HepG2 (cell line): Measurements from ENCODE around the gene RPL41. TPM values are rescaled to one million over a fixed set of nuclear protein-coding genes. Genes with fewer than 3 reads are reported as not detected.

Source experiments
- CREB1 ChIP-seq, 2 experiments: fragments of 450-650 bp in 1 of 2; IDR thresholded peaks; 2 replicates each; pipeline ENCODE4 v1.6.1; 2016 to 2017; ENCODE audit warnings: control low read depth in 1 of 2, mild to moderate bottlenecking in 1 of 2, missing compliant biosample characterization in 1 of 2, missing genetic modification characterization in 1 of 2
- DNMT3B ChIP-seq: conservative IDR thresholded peaks from 2 replicates; pipeline ENCODE4 v1.6.1; 2016; ENCODE audit warnings: missing biosample characterization, control low read depth
- ESRRA ChIP-seq: sonication (generic); formaldehyde crosslinking; IDR thresholded peaks from 2 replicates; pipeline ENCODE4 v1.5.1; 2020; ENCODE audit warnings: mild to moderate bottlenecking, low read depth, missing genetic modification reagents
- FOXP1 ChIP-seq, 2 experiments: fragments of 450-650 bp in 1 of 2; IDR thresholded peaks; 2 replicates each; pipeline ENCODE4 v1.6.1; 2017 to 2018; ENCODE audit warnings: antibody characterized with exemption in 1 of 2
- HDAC2 ChIP-seq: sonication (generic); formaldehyde crosslinking; IDR thresholded peaks from 2 replicates; pipeline ENCODE4 v1.4.0; 2020; ENCODE audit warnings: missing genetic modification reagents
- IKZF4 ChIP-seq: sonication (generic); formaldehyde crosslinking; IDR thresholded peaks from 2 replicates; pipeline ENCODE4 v1.5.1; 2020; ENCODE audit warnings: borderline replicate concordance, mild to moderate bottlenecking, low read depth, missing genetic modification reagents; ENCODE audit errors: not compliant biosample characterization
- MED1 ChIP-seq: sonication (generic); formaldehyde crosslinking; IDR thresholded peaks from 2 replicates; pipeline ENCODE4 v1.4.0; 2020; ENCODE audit warnings: missing genetic modification reagents
- MYNN ChIP-seq: sonication (generic); formaldehyde crosslinking; IDR thresholded peaks from 2 replicates; pipeline ENCODE4 v1.4.0; 2020; ENCODE audit warnings: mild to moderate bottlenecking, low read depth, missing genetic modification reagents
- NFIC ChIP-seq: IDR thresholded peaks from 2 replicates; pipeline ENCODE4 v1.6.1; 2012; ENCODE audit warnings: mild to moderate bottlenecking, low read length, inconsistent platforms
- SNAI1 ChIP-seq: sonication (generic); formaldehyde crosslinking; IDR thresholded peaks from 2 replicates; pipeline ENCODE4 v1.5.0; 2020; ENCODE audit warnings: mild to moderate bottlenecking, missing genetic modification reagents, borderline replicate concordance
- STAT5B ChIP-seq: sonication (generic); formaldehyde crosslinking; IDR thresholded peaks from 2 replicates; pipeline ENCODE4 v1.4.0; 2020; ENCODE audit warnings: missing genetic modification reagents
- SYNCRIP ChIP-seq: fragments of 200-400 bp; formaldehyde crosslinking; IDR thresholded peaks from 2 replicates; pipeline ENCODE4 v1.6.1; 2018; ENCODE audit warnings: mild to moderate bottlenecking, low read depth, low read length; ENCODE audit not compliant: insufficient read depth
- TAF1 ChIP-seq: sonication (generic); formaldehyde crosslinking; IDR thresholded peaks from 2 replicates; pipeline ENCODE4 v1.4.0; 2020; ENCODE audit warnings: missing genetic modification reagents
- TEAD3 ChIP-seq: optimal IDR thresholded peaks from 2 replicates; pipeline ENCODE3; 2016; ENCODE audit warnings: borderline replicate concordance
- ZNF10 ChIP-seq: sonication (generic); formaldehyde crosslinking; IDR thresholded peaks from 2 replicates; pipeline ENCODE4 v1.4.0; 2020; ENCODE audit warnings: mild to moderate bottlenecking, low read depth, missing genetic modification reagents, borderline replicate concordance
- ZNF232 ChIP-seq: sonication (generic); formaldehyde crosslinking; IDR thresholded peaks from 2 replicates; pipeline ENCODE4 v1.4.0; 2020; ENCODE audit warnings: missing genetic modification reagents, borderline replicate concordance
- ZNF3 ChIP-seq: IDR thresholded peaks from 2 replicates; pipeline ENCODE4 v1.7.0; 2017; ENCODE audit warnings: inconsistent platforms
- ZNF335 ChIP-seq: sonication (generic); formaldehyde crosslinking; IDR thresholded peaks from 2 replicates; pipeline ENCODE4 v1.4.0; 2020; ENCODE audit warnings: missing genetic modification reagents
- ZNF468 ChIP-seq: sonication (generic); formaldehyde crosslinking; IDR thresholded peaks from 2 replicates; pipeline ENCODE4 v1.8.0; 2022; ENCODE audit warnings: mild to moderate bottlenecking, moderate library complexity, missing genetic modification reagents
- ZNF891 ChIP-seq: sonication (generic); formaldehyde crosslinking; IDR thresholded peaks from 2 replicates; pipeline ENCODE4 v1.5.0; 2020; ENCODE audit warnings: mild to moderate bottlenecking, missing genetic modification reagents
- ZSCAN25 ChIP-seq: sonication (generic); formaldehyde crosslinking; IDR thresholded peaks from 2 replicates; pipeline ENCODE4 v1.8.0; 2022; ENCODE audit warnings: mild to moderate bottlenecking, missing genetic modification reagents
- polyA plus RNA-seq, 8 experiments: library from polyadenylated mRNA; depleted of rRNA in 3 of 8; stranded (reverse) in 7 of 8; unstranded in 1 of 8; fragments of >200 nt; fragmentation: Illumina TruSeq in 4 of 8; extraction: Trizol in 4 of 8; gene quantifications; 2 replicates each; pipeline versions ENCODE4 v1.2.1 to v1.2.3, GENCODE V29; 2011 to 2016; ENCODE audit warnings: low read depth in 4 of 8, missing spikeins in 1 of 8, mixed read lengths in 1 of 8; ENCODE audit not compliant: insufficient read depth in 1 of 8
- total RNA-seq, 5 experiments: library from RNA; depleted of rRNA; stranded (reverse); fragments of >200 nt; fragmentation: Illumina TruSeq; extraction: Trizol; gene quantifications; 2 replicates each; pipeline ENCODE4 v1.2.3, GENCODE V29; 2016; ENCODE audit warnings: low read depth in 1 of 5
- TF ChIP-seq, protein P1 (sequence below): sonication (generic); formaldehyde crosslinking; IDR thresholded peaks from 2 replicates; pipeline ENCODE4 v1.5.1; 2020; ENCODE audit warnings: mild to moderate bottlenecking, missing genetic modification reagents
- TF ChIP-seq, protein P2 (sequence below): sonication (generic); formaldehyde crosslinking; IDR thresholded peaks from 2 replicates; pipeline ENCODE4 v1.4.0; 2020; ENCODE audit warnings: missing genetic modification reagents
- TF ChIP-seq, protein P3 (sequence below): sonication (generic); formaldehyde crosslinking; IDR thresholded peaks from 2 replicates; pipeline ENCODE4 v1.4.0; 2020; ENCODE audit warnings: missing genetic modification reagents

Gene RPL41
- total and polyA plus RNA-seq, 2 of the 13 experiments (the other 11 are each of a cell fraction or from before 2014, with no cell fraction given) = 4,012 to 7,670 TPM

DNA sequence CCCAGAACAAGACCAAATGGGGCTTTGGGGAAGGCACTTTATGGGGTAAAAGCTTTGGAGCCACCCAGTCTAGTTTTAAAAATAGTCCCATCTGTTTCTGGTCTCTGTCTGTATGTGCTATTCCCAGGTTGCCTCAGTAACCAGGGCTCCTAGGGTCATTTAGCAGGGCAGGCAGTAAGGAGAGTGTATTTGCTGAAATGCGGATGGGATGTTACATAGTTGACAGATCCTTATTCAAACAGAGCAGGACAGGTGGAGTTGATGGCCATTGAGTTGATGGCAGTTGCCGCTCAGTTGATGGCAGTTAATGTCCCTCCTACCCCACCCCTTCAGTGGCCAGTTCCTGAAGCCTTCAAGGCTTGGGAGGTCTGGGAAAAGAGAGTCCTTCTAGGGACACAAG is 6.2 kb downstream of the RPL41 start (continued):
- TF ChIP-seq, protein P1, sequence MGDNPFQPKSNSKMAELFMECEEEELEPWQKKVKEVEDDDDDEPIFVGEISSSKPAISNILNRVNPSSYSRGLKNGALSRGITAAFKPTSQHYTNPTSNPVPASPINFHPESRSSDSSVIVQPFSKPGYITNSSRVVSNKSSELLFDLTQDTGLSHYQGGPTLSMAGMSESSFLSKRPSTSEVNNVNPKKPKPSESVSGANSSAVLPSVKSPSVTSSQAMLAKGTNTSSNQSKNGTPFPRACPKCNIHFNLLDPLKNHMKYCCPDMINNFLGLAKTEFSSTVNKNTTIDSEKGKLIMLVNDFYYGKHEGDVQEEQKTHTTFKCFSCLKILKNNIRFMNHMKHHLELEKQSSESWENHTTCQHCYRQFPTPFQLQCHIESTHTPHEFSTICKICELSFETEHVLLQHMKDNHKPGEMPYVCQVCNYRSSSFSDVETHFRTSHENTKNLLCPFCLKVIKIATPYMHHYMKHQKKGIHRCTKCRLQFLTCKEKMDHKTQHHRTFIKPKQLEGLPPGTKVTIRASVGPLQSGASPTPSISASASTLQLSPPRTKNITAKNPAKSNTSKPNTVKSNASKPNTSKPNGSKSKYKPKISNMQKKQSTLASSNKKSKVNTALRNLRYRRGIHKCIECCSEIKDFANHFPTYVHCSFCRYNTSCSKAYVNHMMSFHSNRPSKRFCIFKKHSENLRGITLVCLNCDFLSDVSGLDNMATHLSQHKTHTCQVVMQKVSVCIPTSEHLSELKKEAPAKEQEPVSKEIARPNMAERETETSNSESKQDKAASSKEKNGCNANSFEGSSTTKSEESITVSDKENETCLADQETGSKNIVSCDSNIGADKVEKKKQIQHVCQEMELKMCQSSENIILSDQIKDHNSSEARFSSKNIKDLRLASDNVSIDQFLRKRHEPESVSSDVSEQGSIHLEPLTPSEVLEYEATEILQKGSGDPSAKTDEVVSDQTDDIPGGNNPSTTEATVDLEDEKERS (CRISPR knock-in tag) = no peak
- no peak for TF ChIP-seq ZNF232 (CRISPR knock-in tag)
- no peak for TF ChIP-seq MYNN (CRISPR knock-in tag)
- TF ChIP-seq ESRRA = no peak
- TF ChIP-seq TEAD3 (CRISPR knock-in tag) = peak; percentile 25
- TF ChIP-seq ZSCAN25 (CRISPR knock-in tag) = 0 out of 2 replicates have a peak, but pooled peaks have one; percentile 22
- TF ChIP-seq IKZF4 = no peak
- TF ChIP-seq, protein P2, sequence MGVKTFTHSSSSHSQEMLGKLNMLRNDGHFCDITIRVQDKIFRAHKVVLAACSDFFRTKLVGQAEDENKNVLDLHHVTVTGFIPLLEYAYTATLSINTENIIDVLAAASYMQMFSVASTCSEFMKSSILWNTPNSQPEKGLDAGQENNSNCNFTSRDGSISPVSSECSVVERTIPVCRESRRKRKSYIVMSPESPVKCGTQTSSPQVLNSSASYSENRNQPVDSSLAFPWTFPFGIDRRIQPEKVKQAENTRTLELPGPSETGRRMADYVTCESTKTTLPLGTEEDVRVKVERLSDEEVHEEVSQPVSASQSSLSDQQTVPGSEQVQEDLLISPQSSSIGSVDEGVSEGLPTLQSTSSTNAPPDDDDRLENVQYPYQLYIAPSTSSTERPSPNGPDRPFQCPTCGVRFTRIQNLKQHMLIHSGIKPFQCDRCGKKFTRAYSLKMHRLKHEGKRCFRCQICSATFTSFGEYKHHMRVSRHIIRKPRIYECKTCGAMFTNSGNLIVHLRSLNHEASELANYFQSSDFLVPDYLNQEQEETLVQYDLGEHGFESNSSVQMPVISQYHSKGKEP (CRISPR knock-in tag) = no peak
- no peak for TF ChIP-seq DNMT3B
- TF ChIP-seq SNAI1 (CRISPR knock-in tag) = no peak
- TF ChIP-seq HDAC2 (CRISPR knock-in tag) = 0 out of 2 replicates have a peak, but pooled peaks have one; percentile 19
- no peak for TF ChIP-seq CREB1 (IDR thresholded peaks at IDR 0.05)
- TF ChIP-seq CREB1 (CRISPR knock-in tag; IDR thresholded peaks at IDR 0.05) = no peak
- no peak for TF ChIP-seq TAF1 (CRISPR knock-in tag)
- no peak for TF ChIP-seq ZNF3 (CRISPR knock-in tag)
- TF ChIP-seq ZNF335 = no peak
- TF ChIP-seq SYNCRIP = no peak
- TF ChIP-seq ZNF891 = no peak
- no peak for TF ChIP-seq FOXP1 (IDR thresholded peaks at IDR 0.05)
- no peak for TF ChIP-seq FOXP1 (CRISPR knock-in tag; IDR thresholded peaks at IDR 0.05)
- TF ChIP-seq, protein P3, sequence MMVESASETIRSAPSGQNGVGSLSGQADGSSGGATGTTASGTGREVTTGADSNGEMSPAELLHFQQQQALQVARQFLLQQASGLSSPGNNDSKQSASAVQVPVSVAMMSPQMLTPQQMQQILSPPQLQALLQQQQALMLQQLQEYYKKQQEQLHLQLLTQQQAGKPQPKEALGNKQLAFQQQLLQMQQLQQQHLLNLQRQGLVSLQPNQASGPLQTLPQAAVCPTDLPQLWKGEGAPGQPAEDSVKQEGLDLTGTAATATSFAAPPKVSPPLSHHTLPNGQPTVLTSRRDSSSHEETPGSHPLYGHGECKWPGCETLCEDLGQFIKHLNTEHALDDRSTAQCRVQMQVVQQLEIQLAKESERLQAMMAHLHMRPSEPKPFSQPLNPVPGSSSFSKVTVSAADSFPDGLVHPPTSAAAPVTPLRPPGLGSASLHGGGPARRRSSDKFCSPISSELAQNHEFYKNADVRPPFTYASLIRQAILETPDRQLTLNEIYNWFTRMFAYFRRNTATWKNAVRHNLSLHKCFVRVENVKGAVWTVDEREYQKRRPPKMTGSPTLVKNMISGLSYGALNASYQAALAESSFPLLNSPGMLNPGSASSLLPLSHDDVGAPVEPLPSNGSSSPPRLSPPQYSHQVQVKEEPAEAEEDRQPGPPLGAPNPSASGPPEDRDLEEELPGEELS = 0 out of 2 replicates have a peak, but pooled peaks have one; percentile 20
- 0 out of 2 replicates have a peak, but pooled peaks have one; percentile 22 for TF ChIP-seq MED1
- no peak for TF ChIP-seq STAT5B
- no peak for TF ChIP-seq ZNF468 (CRISPR knock-in tag)
- no peak for TF ChIP-seq NFIC
- no peak for TF ChIP-seq ZNF10 (CRISPR knock-in tag)
